GM20431 (cell line): ENCODE measurements around the gene NFATC4.
"Not testable (repeated sequence)": the region's sequence is repeated elsewhere in the genome, so short reads cannot be mapped to it uniquely, and the experiment has no call there.

ENCODE experiments used
- in situ Hi-C: fragments of 300-500 bp; cut with MseI, MboI; formaldehyde crosslinking; loops from one replicate; pipeline ENCODE4 v1.15.0; 2020; ENCODE audit warnings: low sequenced_read_pairs; ENCODE audit not compliant: unreplicated experiment

Gene NFATC4

DNA sequence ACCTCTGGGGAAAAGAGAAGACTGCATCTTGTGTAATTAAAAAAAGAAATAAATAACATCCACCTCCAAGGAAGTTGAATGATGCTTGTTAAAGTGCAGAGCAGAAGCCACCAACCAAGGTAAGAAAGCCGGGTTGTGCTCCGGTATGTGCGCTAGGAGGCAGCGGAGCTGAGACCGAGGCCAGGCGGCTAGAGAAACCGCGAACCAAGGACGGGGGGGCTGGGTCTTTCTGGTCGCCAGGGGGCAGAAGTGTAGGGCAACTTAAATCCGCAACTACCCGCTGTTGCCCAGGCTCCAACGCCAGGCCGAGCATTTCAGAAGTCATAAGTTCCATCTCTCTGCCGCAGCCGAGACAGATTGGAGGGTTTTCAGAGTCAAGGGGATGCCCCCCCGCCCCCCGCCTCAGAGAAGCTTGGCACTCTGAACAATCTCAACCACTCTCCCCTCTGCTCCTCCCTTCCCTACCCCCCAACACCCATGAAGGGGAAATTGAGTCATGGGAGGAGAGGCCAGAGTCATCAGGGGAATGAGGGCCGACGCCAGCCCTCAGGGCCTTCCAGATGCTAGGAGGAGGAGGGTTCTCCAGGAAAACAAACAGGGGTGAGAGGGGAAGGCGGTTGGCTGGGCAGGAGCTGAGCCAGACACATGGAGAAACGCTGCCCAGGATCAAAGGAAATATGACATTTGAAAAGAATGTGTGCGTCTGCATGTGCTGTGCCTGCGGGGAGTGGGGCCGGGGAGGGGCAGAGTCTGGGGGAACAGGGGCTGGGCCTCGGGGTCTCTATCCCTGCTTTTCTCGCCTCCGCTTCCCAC lies 2.2 kb upstream of the NFATC4 start:
- in situ Hi-C loops: no loop called here

DNA sequence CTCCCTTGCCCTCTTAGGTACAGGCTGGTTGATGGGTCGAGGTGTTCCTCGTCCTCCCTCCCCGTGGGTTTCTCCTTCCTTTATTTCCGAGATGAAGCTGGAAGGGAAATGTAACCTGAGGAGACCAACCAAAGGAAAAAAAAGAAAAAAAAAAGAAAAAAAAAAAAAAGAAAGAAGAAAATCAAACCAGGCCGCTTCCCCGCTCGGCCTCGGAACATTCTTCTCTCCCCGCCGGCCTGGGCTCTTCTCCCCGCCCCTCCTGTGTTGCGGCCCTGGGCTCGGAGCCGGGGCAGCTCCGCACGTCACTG lies 1.6 kb upstream of the NFATC4 start:
- in situ Hi-C loops: no loop called here

DNA sequence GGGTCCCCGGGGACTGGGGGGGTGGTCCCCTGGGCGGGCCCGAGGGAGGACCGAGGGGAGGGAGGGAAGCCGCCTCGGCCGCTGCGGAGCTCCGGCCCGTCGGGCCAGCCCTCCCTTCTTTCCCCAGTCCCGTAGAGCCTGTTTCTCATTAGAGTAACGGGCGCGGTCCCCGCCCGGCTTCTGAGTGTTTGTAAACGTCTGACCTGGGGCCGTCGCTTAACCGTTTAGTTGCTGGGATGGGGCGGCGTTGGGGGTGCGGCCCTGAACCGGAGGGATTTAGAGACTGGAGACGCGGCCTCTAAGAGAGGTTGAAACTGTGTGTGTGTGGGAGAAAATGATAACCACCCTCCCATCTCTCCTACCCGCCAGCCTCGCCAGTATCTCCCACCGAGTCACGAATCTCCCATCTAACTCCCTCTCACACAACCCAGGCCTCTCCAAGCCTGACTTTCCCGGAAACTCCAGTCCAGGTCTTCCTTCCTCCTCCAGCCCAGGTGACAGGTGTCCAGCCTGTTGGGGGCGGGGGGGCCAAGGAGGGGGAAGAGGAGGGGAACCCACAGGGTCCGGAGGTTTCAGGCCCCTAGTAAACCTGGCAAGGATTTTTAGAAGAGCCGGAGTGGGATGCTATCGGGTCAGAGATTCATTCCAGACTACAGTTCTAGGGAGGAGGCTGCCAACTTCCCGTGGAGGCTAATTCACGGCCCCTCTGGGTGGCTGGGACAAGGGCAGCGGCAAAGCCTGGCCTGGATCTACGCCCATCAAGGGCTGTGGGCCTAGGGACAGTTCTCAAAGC lies 1.1 kb upstream of the NFATC4 start:
- in situ Hi-C loops: no loop called here

DNA sequence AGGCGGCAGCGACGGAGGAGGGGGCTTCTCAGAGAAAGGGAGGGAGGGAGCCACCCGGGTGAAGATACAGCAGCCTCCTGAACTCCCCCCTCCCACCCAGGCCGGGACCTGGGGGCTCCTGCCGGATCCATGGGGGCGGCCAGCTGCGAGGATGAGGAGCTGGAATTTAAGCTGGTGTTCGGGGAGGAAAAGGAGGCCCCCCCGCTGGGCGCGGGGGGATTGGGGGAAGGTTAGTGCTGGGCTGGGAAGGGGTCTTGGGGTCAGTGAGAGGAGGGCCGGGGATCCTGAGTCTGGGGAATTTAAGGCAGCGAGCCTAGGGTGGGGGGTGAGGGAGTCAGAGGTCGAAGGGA lies 203 bp downstream of the NFATC4 start:
- in situ Hi-C loops: no loop called here

DNA sequence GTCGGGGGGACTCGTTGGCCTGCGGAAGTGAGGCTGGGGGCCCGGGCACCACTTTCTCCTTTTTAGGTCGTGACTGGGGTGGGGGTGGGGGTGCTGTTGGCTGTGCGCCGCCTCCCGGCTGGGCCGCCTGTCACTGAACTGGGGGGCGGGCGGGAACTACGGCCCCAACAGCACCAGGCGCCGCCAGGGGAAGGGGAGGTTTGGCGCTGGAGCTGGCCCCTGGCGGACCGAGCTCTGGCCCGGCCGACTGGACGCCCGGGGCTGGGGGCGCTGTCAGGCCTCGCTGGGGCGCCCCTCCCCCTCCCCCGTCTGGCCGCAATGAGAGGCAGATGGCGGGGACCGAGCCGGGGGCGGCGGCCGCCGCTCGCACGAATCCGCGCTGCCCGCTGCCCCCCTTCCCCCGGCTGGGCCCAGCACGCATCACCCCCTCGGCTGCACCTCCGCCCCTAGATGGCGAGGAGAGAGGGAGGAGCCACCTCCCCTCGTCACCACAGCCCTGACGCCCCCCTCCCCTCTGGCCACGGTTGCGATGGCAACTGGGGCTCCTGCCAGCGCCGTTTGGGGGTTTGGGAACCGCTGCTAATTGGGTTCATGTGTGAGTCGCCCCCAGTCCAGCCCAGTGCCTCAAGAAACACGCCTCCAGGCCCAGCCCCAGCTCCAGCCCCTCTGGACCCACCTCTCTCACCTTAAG lies 723 bp downstream of the NFATC4 start:
- in situ Hi-C loops: no loop called here

DNA sequence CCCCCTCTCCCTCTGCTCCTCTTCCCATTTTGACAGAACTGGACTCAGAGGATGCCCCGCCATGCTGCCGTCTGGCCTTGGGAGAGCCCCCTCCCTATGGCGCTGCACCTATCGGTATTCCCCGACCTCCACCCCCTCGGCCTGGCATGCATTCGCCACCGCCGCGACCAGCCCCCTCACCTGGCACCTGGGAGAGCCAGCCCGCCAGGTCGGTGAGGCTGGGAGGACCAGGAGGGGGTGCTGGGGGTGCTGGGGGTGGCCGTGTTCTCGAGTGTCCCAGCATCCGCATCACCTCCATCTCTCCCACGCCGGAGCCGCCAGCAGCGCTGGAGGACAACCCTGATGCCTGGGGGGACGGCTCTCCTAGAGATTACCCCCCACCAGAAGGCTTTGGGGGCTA lies 1.5 kb downstream of the NFATC4 start:
- in situ Hi-C loops: no loop called here

DNA sequence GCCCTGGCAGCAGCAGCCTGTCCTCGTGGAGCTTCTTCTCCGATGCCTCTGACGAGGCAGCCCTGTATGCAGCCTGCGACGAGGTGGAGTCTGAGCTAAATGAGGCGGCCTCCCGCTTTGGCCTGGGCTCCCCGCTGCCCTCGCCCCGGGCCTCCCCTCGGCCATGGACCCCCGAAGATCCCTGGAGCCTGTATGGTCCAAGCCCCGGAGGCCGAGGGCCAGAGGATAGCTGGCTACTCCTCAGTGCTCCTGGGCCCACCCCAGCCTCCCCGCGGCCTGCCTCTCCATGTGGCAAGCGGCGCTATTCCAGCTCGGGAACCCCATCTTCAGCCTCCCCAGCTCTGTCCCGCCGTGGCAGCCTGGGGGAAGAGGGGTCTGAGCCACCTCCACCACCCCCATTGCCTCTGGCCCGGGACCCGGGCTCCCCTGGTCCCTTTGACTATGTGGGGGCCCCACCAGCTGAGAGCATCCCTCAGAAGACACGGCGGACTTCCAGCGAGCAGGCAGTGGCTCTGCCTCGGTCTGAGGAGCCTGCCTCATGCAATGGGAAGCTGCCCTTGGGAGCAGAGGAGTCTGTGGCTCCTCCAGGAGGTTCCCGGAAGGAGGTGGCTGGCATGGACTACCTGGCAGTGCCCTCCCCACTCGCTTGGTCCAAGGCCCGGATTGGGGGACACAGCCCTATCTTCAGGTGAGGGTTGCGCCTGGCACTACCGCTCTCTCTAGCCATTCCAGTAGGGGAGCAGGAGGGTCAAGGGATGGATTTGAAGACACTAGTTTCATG lies 2.1 kb downstream of the NFATC4 start:
- in situ Hi-C loops: no loop called here

DNA sequence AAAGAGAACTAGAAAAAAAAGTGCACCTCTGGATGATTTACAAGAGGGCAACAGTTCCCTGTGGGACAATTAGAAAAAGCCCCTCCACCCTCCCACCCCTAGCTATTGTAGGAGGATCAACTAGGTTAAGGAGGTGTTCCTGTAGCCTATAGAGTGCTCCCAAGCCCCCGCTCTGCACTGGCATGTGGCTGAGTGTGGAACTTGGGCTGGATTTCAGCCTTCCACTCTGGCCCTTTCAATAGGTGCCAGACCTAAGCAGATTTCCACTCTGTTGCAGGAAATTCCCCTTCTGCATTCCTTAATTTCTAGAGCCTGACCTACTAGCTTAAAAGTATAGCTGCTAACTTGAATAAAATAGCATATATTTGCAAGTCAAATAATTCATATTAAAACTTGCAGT lies 2.8 kb downstream of the NFATC4 start:
- in situ Hi-C loops: no loop called here

DNA sequence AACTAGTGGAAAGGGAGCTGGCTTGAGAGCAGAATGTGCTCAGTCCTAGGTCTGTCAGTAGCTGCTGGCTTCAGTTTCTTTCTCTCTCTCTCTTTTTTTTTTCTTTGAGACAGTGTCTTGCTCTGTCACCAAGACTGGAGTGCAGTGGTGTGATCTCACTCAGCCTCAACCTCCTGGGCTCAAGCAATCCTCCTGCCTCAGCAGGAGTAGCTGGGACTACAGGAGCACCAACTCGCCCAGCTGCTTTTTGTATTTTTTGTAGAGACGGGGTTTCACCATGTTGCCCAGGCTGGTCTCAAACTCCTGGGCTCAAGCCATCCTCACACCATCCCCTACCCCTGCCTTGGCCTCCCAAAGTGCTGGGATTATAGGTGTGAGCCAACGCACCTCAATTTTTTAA lies 3.6 kb downstream of the NFATC4 start:
- in situ Hi-C loops: not testable (repeated sequence)

DNA sequence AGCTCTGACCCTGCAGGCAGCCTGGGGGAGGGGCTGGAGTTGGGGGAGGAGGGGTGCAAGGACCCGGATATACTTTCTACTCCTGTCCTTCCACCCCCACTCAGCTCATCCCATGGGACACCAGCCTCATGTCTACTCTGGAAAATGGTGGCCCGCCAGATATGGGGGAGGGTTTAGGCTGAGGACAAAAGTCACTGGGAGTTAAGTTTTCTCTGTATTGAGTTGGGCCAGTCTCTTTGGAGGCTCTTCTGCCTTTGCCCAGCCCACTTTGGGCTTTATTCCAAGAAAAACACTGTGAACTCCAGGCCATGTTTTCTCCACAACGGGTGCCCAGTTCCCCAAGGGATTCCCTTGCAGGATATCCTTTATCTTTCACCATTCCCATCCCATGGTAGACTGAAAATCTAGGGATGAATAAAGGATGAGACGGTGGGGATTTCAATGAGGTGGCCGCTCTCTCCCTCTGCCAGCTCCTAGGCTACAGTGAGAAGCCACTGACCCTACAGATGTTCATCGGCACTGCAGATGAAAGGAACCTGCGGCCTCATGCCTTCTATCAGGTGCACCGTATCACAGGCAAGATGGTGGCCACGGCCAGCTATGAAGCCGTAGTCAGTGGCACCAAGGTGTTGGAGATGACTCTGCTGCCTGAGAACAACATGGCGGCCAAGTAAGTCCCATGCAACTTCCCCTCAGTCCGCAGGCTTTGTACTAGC lies 4.9 kb downstream of the NFATC4 start:
- in situ Hi-C loops: no loop called here

DNA sequence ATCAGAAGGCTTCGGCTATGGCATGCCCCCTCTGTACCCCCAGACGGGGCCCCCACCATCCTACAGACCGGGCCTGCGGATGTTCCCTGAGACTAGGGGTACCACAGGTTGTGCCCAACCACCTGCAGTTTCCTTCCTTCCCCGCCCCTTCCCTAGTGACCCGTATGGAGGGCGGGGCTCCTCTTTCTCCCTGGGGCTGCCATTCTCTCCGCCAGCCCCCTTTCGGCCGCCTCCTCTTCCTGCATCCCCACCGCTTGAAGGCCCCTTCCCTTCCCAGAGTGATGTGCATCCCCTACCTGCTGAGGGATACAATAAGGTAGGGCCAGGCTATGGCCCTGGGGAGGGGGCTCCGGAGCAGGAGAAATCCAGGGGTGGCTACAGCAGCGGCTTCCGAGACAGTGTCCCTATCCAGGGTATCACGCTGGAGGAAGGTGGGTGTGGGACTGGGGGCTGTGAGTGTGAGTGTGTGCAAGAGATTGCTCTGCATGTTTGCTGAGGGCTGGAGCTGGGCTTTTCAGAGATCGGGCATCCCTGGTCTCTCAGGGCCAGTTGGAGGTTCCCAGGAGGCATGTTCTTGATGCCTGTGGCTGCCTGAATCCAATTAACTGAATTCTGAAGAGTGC lies 8.6 kb downstream of the NFATC4 start:
- in situ Hi-C loops: no loop called here

DNA sequence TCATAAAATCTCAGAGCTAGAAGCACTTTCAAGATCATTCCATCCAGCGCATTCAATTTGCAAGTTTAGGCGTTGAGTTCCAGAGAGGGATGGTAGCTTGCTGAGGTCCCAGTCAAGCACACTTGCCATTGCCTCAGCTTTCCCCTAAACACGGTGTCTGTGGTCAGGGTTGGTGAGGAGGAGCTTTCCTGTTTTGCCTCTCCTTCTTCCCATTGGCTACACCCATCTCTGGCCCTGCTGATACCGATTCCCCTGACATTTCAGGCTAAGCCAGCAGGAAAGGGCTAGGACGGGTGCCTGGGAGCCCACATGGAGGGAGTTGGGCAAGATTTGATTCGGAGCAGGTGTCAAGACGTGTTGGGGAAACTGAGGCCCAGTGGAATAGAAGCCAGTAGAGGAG lies 9.1 kb downstream of the NFATC4 start:
- in situ Hi-C loops: no loop called here

DNA sequence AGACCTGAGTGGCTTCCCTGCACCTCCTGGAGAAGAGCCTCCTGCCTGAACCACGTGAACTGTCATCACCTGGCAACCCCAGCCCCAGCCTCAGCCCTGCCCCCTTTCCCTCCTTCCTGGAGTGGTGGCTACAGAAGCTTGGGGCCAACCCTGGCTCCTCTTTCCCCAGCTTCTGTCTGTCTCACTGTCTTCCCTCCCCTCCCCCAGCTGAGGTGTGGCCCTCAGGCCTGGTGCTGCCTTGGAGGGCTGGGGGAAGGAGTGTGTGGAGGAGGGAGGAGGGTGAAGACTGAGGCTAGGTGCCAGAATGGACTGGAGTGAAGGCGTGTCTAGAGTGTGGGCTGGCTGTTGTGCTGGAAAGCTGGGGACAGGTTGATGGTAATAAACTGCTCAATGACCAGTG lies 9.7 kb downstream of the NFATC4 start:
- in situ Hi-C loops: no loop called here

DNA sequence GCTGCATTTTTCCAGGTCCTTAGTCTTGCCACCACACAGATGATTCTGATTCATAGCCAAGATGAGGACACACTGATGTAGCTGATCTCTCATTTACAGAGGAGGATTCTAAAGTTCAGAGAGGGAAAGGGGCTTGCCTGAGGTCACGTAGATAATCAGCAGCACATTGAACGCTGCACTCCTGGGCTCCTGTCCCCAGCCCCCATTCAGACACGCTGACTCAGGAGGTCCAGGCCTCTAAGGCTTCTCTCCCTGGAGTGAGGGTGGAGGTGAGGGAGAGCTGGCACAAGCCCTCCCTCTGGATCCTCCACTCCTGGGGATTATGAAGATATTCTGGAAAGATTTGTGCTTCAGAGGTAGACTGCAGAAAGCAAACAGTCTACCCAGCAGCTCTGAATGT lies 10.3 kb downstream of the NFATC4 start:
- in situ Hi-C loops: no loop called here

DNA sequence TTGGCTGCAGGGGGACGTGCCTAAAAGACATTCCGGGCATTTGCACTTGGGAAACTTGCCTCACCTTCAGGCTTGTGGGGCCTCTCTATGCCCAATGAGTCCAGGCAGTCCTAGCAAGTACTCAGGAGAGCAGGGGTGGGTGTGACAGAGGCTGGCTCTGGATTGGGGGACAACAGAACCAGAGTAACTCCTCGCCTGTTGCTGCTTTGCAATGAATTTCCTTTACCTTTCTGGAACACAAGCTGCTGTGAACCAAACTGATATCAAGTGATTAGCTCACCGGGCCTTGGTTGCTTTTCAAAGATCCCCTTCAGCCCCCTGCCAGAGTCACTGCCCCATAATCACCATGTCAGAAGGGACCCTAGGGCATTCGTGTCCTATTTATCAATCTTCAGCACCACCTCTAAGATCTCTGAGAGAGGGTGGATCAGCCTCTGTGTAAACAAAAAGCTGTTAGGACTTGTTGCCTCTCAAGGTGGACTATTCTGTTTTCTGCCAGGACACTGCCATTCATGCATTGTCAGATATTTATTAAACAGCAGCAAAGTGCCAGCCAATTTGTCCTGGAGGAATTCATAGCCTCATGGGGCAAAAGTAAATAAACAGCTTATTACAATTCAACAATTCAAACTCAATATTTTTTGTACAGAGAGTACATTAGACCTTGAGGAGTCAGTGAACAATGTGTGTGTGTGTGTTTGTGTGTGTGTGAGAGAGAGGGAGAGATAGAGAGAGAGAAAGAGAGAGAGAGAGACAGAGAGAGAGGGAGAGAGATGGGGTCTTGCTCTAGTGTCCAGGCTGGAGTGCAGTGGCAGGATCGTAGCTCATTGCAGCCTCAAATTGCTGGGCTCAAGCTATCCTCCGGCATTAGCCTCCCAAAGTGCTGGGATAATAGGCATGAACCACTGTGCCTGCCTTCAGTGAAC lies 11.3 kb downstream of the NFATC4 start:
- in situ Hi-C loops: no loop called here

DNA sequence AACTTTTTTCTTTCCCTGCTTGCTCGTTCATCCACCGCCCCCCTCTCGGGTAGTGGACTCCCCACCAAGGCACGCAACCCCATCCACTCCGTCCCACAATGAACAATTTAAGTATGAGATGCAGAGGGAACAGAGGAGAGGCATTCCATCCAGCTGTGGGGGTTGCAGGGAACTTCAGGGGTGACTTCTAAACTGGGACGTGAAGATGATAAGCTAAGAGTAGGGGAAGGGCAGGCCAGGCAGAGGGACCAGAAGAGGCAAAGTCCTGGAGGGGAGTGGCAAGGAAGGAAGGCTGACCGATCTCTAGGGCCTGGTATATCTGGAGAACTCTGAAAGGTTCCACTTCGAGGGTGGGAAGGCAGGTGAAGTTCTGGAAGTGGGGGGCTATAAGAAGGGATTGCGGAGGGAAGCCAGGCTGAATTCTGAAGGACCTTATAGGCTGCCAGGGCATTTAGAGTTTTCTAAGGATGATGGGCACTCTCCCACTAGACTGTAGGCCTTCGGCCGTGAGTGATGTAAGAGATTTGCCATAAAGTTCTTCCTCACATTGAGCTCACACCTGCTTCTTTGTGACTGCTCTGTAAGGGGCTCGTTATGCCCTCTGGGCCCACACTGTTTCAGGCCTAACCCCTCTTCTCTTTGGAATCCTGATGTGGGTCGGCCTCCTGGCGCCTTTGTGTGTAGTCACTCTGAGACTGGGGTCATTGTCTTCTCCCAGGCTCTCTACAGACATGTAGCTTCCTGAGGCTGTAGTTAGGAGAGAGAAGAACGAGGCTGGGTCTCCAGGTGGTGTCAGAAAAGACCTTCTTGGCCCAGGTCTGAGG lies 12.1 kb downstream of the NFATC4 start:
- in situ Hi-C loops: no loop called here

DNA sequence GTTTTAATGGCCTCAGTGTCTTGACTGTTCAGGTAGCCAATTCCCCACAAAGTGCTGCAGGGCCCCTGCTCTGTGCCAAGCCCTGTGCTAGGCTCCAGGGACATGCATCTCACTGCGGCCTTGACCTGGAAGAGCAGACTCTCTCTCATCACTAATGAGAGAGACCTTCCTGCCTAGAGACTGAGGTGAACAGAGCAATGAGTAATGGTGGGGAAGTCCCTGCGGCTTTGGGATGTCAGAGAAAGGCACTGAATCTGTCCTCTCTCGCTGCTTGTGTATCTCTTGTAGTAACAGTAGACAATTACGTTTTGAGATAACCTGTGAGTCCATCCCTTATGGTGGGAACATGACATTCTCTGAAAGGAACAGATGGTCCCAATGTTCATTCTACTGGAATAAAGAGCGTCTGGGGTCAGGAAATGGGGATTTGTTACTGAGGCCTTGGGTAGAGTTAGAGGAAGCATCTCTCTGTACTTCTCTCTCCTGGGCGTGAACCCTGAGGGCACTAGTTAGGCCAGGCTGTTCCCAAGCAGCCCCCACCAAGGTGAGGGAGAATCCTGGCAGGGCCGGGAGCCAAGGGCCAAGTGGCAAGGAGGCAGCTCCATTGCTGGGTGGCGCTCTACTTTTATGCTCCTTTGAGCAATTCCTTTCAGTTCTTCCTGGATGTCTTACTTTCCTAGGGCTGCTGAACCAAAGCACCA lies 13.5 kb downstream of the NFATC4 start:
- in situ Hi-C loops: no loop called here
